GM12801 (cell line): ENCODE data around the gene MAP2K7.

Experiments used
- CTCF ChIP-seq: IDR thresholded peaks from one replicate; pipeline ENCODE4 v1.5.1; 2011; ENCODE audit warnings: control low read depth; ENCODE audit not compliant: insufficient read length; ENCODE audit errors: extremely low read depth

The MAP2K7 gene

DNA sequence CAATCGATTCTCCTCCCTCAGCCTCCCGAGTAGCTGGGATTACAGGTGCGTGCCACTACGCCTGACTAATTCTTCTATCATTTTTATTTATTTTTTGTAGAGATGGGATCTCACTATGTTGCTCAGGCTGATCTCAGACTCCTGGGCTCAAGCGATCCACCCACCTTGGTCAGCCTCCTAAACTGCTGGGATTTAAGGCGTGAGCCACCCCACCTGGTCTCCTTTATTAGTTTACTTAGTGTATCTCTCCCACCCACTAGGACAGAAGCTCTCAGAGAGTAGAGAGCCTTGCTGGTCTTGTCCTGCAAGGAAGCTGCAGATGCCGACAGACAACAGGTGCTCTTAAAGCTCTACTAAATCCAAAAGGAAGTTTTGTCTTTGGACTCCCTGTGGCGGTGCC, 17.9 kb upstream of the MAP2K7 start:
- TF ChIP-seq CTCF, result no peak

DNA sequence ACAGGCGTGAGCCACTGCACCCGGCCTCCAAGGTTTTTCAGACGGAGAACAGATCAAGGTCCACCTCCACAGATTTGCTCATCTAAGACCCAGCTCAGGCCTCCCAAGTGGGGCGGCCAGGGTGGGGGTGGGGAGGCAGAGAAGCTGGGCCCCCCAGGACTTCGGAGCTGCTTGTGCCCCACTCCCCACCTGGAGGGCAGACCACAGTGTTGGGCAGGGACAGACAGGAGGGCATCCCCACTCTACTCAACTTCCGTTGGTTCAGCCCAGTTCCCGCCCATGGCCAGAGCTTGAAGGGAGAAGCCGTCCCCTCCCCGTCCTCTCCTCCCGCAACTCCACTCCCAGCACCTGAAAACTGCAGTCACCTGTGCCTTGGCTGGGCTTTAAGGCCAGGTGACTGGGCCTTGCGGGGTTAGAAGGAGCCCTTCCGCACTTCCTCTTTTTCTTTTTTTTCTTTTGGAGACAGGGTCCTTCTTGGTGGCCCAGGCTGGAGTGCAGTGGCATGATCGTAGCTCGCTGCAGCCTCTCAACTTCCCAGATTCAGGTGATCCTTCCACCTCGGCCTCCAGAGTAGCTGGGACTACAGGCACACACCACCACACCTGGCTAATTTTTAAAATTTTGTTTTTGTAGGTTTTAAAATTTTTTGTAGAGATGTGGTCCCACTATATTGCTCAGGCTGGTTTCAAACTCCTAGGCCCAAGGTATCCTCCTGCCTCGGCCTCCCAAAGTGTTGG, 16.1 kb upstream of the MAP2K7 start:
- TF ChIP-seq CTCF, result no peak

GRCh38 chr19:7888145-7888825, 15.4 kb upstream of the MAP2K7 start, which contains the start of gene LRRC8E:
Gene LRRC8E, plus strand, starts transcription at chr19:7888510. Its CDS starts 7,094 bp downstream, at chr19:7895604.
- TF ChIP-seq CTCF, result no peak

GRCh38 chr19:7888826-7889217, 14.9 kb upstream of the MAP2K7 start:
- TF ChIP-seq CTCF, result no peak

DNA sequence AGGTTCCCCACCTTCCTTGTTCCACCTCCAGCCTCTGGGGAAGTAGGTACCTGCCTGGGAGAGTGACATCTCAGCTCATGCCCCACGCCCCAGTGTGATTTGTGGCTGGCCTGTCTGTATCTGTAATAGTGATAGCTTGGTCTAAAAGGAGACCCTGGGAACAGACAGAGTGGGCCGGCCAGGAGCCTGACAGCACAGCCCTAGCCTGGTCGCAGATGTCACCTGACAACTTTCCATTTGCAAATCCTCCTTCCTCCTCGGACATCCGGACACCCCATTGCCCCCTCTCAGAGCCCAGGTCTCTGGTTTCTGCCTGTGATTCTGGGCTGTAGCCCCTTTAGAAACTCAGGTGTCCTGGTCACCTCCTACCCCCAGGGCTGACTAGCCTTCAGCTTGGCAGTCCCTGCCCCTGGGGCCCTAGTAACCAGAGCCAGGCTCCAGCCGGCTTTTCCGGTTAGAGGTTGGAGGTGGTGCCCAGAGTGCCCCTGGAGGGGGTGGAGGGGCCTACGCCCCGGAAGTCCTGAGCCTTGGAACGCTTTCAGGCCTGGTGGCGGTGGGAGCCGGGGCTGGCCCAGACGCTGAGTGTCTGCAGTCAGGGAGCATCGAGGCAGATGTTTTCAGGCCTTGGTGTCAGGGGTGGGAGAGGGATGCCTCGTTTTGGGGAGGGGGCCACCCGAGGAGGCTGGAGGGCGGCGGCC, 8.9 kb upstream of the MAP2K7 start:
- TF ChIP-seq CTCF, result no peak

DNA sequence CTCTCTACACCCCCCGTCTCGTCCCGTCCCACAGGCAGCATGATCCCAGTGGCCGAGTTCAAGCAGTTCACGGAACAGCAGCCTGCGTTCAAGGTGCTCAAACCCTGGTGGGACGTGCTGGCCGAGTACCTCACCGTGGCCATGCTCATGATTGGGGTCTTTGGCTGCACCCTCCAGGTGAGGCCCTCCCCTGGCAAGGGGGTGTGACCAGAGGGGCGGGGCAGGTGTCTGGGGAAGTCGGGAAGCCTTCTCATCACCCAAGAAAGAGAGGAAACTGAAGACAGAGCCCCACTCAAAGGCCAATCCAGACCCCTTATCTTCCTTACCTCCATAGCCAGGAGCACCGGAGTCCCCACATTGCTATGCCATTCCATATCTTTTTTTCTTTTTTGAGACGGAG, 8.1 kb upstream of the MAP2K7 start:
- no peak for TF ChIP-seq CTCF

GRCh38 chr19:7897292-7897691, 6.4 kb upstream of the MAP2K7 start:
- TF ChIP-seq CTCF, result no peak
